Measurements from ENCODE around the gene IMPA2. TPM values are rescaled to one million over a fixed set of nuclear protein-coding genes. Genes with fewer than 3 reads are reported as not detected.

IMPA2 gene
- total RNA-seq, 2 donors from 2014 or later = 17.2 to 28.4 TPM

DNA sequence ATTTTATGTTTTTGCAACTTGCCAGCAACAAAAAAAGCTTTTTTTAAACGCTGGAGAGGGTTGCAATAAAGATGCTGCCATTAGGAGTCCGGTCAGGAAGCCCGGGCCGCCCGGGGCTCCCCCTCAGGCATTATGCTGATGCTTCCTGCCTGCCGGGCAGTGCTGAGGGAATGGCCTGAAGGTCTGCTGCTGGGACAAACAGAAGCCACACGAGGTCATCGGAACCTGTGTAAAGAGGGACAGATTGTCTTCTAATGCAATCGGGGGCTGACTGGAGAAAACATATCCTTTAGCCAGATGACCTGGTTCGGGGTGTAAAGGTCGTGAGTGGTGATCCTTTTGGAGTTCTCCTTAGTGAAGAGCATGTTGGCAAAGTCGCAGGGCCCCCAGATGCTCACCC, 2.3 kb downstream of the IMPA2 start:
- intact Hi-C loops (cut with DNase I) = no loop called here
- no peak for ATAC-seq
- no peak for DNase-seq

- intact Hi-C loops (cut with DNase I) = no loop called here
- no peak for ATAC-seq
- DNase-seq = no peak
Observed at GRCh38 chr18:11984091-11984490, 2.8 kb downstream of the IMPA2 start.

- intact Hi-C loops (cut with DNase I) = no loop called here
- DNase-seq (no peak), ATAC-seq (no peak)
Observed at GRCh38 chr18:11985586-11985985, 4.3 kb downstream of the IMPA2 start.

DNA sequence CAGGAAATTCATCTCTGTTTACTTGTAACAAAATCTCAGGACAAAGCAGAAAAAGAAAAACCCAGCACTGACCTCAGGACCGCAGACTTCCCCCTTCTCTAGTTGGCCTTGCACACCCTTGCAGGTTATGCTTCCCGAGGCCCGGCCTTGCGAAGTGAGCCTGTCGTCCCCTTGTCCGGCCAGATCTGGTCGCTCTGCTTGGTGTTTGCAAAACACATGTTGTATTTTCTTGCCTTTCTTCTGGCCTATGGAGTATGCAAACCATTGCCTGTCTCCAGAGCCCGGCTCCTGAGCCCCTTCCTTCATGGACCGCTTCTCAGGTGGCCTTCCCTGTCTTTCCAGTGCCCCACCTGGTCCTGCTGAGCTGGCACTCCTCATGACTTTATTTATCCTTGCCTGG, 4.8 kb downstream of the IMPA2 start:
- DNase-seq (no peak), ATAC-seq (no peak)
- intact Hi-C loops (cut with DNase I) = no loop called here

DNA sequence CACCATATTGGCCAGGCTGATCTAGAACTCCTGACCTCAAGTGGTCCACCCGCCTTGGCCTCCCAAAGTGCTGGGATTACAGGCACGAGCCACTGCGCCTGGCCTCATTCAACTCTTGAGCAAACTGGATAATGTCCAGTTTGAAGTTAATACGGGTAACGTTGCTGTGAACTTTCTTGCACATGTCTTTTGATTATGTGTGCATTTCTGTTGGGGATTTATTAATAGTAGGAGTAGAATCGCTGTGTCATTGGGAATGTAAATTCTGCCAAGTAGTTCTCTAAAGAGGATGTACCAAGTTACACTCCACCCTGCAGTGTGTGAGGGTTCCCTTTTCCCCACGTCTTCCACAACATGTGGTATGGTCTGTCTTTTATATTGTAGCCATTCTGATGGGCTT, 6.2 kb downstream of the IMPA2 start:
- intact Hi-C loops (cut with DNase I) = no loop called here
- no peak for DNase-seq
- peak; percentile 48 to 71 for ATAC-seq

DNA sequence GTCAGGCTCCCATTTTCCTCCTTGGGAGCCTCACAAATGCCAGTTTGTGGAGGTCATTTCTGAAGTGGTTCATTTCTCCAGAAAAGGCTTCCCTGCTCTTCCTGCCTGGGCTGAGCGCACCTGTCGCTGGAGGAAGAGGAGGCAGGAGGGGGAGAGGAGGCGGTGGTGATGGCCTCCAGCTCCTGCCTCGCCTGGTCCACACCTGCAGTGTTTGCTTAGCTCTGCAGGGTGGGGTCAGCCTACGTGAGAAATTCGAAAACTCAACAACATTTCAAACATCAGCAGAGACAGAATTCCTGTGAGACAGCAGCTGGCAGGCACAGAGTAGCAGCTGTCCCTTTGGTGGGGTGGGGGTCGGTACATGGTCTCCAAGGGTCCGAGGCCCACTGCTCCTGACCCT, 7.9 kb downstream of the IMPA2 start:
- no peak for DNase-seq
- intact Hi-C loops (cut with DNase I) = no loop called here
- no peak for ATAC-seq

- ATAC-seq (no peak), DNase-seq (no peak)
- intact Hi-C loops (cut with DNase I) = loop anchor here in 1 of 2 donors (5.0 kb wide), 1 partner anchor 48 kb away; no protein-coding TSS in a partner anchor
Observed at GRCh38 chr18:11989966-11990380, 8.7 kb downstream of the IMPA2 start.

GRCh38 chr18:11990539-11990938, 9.2 kb downstream of the IMPA2 start:
- ATAC-seq (no peak), DNase-seq (no peak)
- intact Hi-C loops (cut with DNase I) = loop anchor here in 1 of 2 donors (5.0 kb wide), 1 partner anchor 48 kb away; no protein-coding TSS in a partner anchor

GRCh38 chr18:11991021-11991795, 9.9 kb downstream of the IMPA2 start:
- ATAC-seq = no peak
- DNase-seq = no peak
- intact Hi-C loops (cut with DNase I) = loop anchor here in 1 of 2 donors (5.0 kb wide), 1 partner anchor 49 kb away; no protein-coding TSS in a partner anchor

GRCh38 chr18:11992096-11992790, 10.9 kb downstream of the IMPA2 start:
- no peak for DNase-seq
- ATAC-seq = no peak
- intact Hi-C loops (cut with DNase I) = loop anchor here in 1 of 2 donors (5.0 kb wide), 1 partner anchor 50 kb away; no protein-coding TSS in a partner anchor

DNA sequence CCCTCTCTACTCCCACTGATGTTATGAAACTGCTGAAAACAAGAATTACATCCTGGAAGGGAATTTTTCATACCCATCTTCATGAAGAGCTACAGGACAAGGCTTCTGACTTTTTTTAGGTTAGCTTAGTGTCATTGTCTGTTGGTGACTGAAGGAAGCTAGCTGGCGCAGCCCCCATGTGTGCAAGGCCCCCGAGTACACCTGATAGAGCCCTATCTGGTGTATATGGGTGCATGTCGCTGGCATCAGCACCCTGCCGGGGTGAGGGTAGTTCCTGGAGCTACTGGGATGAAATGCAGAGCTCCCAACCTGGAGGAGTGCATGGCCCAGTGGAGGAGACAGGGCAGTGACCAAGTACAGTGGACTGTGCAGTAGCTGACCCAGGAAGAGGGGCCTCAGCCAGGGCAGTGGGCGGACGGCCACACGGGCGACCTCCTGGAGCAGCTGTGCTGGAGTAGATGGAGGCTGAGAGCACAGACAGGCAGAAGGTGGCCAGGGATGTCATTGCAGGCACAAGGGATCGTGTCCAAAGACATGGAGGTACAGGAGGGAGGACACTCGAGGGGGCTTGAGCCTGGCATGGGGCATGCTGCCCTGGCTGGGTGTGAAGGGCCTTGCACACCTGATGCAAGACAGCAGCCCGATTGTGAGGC, 12.1 kb downstream of the IMPA2 start:
- intact Hi-C loops (cut with DNase I) = loop anchor here in 1 of 2 donors (5.0 kb wide), 1 partner anchor 51 kb away; no protein-coding TSS in a partner anchor
- ATAC-seq (no peak), DNase-seq (no peak)

DNA sequence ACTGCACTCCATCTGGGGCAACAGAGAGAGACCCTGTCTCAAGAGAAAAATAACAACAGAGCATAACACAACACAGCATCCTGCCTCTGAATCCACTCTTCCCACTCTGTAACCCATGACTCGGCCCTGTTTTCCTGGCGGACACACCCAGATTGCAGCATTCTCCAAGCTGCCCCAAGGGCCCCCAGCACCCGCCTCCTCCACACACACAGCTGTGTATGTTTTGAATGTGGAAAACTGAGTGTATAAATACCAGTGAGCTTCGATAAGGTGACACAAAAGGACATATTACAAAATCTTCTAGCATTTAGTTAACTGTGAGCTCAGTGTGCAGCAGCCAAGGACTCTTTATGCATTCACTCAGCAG, 13.0 kb downstream of the IMPA2 start:
- intact Hi-C loops (cut with DNase I) = loop anchor here in 1 of 2 donors (5.0 kb wide), 1 partner anchor 52 kb away; no protein-coding TSS in a partner anchor
- ATAC-seq = peak in 1 of 2 donors; percentile 51
- no peak for DNase-seq

DNA sequence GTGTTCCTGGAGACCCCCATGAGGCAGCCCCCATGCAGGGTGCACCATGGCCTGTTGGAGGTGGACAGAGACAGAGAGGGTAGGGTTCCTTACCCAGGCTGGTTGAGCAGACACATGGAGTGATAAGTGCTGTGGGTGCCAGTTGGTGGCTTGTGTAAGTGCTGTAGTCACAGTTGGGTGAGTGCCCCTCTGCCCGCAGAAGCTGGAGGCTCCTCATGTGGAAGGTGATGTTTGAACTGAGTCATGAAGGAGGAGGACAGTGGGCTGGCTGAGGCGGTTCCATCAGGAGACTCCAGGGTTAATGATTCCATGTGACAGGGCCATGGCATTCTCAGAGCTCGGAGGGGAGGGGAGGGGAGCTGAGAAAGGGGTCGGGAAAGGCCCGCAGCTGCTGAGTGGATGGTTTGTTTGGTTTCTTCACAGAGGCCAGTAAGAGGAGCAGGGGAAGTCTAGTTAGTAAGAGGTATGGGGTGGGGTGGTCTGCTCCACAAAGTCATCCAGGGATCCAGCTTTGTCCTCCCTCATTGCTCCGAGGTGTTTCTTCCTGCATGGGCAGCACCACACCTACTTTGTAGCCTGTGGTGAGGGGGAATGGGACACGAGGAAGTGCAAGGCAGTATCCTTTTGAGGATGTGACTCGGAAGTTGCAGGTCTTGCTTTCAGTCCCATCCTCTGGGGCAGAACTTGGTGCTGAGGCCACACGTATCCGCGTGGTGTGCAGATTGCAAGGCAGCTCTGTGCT, 13.6 kb downstream of the IMPA2 start:
- intact Hi-C loops (cut with DNase I) = loop anchor here (1.0 to 5.0 kb wide), 3 partner anchors 42 to 57 kb away; no protein-coding TSS in a partner anchor
- DNase-seq = no peak
- ATAC-seq = peak; percentile 3 to 15

DNA sequence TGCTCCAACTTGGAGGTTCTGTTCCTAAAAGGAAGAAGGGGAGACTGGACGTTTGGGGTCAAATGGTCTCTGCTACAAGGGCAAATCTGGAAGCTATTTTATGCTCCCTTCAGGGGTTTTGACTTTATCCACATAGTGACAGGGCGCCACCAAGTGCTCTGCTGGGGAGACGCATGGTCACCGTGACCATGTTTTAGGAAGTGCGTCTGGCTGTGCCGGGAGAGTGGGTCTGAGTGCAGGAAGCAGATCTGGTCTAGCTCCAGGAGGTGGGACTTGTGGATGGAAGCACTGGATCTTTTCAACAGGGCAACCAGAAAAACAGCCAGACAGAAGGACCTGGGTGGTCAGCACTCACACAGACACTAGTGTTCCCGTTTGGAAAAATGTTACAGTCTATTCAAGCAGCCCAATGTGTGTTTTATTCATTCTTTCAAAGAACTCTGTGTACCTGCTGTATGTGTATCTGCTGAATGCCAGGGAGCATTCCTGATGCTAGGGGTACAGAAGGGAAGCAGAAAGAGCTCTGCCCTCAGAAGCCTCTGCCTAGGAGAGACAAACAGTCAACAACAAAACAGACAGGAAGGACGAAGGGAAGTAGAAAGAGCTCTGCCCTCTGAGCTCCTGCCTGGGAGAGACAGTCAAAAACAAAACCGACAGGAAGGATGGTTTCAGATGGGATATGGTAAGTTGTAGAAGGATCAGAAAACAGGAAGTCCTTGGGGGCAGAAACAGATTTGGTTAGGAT, 14.3 kb downstream of the IMPA2 start:
- intact Hi-C loops (cut with DNase I) = loop anchor here in 1 of 2 donors (1.0 to 5.0 kb wide), 2 partner anchors 42 to 57 kb away; no protein-coding TSS in a partner anchor
- DNase-seq = peak; percentile 82
- ATAC-seq = peak; percentile 90 to 91

GRCh38 chr18:11996190-11996754, 15.0 kb downstream of the IMPA2 start:
- DNase-seq (no peak), ATAC-seq (no peak)
- intact Hi-C loops (cut with DNase I) = loop anchor here in 1 of 2 donors (5.0 kb wide), 1 partner anchor 41 kb away; no protein-coding TSS in a partner anchor

GRCh38 chr18:11996907-11997306, 15.6 kb downstream of the IMPA2 start:
- no peak for ATAC-seq
- DNase-seq = no peak
- intact Hi-C loops (cut with DNase I) = loop anchor here in 1 of 2 donors (5.0 kb wide), 1 partner anchor 40 kb away; no protein-coding TSS in a partner anchor

- no peak for DNase-seq
- no peak for ATAC-seq
- intact Hi-C loops (cut with DNase I) = loop anchor here in 1 of 2 donors (5.0 kb wide), 1 partner anchor 40 kb away; no protein-coding TSS in a partner anchor
Observed at GRCh38 chr18:11997466-11997865, 16.2 kb downstream of the IMPA2 start.

DNA sequence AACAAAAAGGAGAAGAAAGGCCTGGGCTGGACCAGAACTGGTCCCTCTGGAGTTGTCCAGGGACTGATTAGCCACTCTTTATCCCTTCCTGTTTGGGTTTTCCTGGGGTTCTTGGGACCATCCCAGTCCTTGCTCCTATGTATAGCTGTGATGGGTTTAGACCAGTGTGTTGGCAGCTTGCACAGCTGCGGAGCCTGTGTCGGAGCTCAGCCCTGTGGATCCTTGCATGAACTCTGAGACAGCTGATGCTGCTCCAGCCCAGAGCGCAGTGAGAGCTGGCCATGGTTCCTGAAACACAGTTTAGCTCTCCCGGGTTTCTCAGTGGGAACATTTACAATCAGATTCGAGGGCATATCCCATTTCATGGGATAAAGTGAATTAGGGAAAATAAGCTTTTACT, 16.9 kb downstream of the IMPA2 start:
- ATAC-seq = peak; percentile 20 to 70
- intact Hi-C loops (cut with DNase I) = loop anchor here in 1 of 2 donors (5.0 kb wide), 1 partner anchor 39 kb away; no protein-coding TSS in a partner anchor
- no peak for DNase-seq

Measured in left cardiac atrium (tissue), 4 donors.